OCI-LY1 (cell line): ENCODE results near the gene AKAP13.
"Not testable (repeated sequence)": the region's sequence is repeated elsewhere in the genome, so short reads cannot be mapped to it uniquely, and the experiment has no call there.

Source experiments
- CTCF ChIP-seq: fragments of 200-600 bp; sonication (generic), shearing (Covaris generic); IDR thresholded peaks from 2 replicates; pipeline ENCODE4 v1.5.1; 2017; ENCODE audit warnings: mild to moderate bottlenecking, antibody characterized with exemption, low read length, moderate library complexity, mixed read lengths
- EZH2 ChIP-seq: fragments of 200-600 bp; sonication (generic), shearing (Covaris generic); IDR thresholded peaks from 2 replicates; pipeline ENCODE4 v1.8.0; 2017; ENCODE audit warnings: borderline replicate concordance, mixed run types, mild to moderate bottlenecking, antibody characterized with exemption, low read length, moderate library complexity, mixed read lengths

GRCh38 chr15:85481543-85481942 is 101.1 kb downstream of the AKAP13 start:
- TF ChIP-seq EZH2, CTCF: not testable (repeated sequence)
